ENCODE results near the gene PTGER2. TPM values are rescaled to one million over a fixed set of nuclear protein-coding genes. Genes with fewer than 3 reads are reported as not detected.

Gene PTGER2
- polyA plus RNA-seq, 1 of the 3 experiments (the other 2 are of a cell fraction) = 0.67 TPM

DNA sequence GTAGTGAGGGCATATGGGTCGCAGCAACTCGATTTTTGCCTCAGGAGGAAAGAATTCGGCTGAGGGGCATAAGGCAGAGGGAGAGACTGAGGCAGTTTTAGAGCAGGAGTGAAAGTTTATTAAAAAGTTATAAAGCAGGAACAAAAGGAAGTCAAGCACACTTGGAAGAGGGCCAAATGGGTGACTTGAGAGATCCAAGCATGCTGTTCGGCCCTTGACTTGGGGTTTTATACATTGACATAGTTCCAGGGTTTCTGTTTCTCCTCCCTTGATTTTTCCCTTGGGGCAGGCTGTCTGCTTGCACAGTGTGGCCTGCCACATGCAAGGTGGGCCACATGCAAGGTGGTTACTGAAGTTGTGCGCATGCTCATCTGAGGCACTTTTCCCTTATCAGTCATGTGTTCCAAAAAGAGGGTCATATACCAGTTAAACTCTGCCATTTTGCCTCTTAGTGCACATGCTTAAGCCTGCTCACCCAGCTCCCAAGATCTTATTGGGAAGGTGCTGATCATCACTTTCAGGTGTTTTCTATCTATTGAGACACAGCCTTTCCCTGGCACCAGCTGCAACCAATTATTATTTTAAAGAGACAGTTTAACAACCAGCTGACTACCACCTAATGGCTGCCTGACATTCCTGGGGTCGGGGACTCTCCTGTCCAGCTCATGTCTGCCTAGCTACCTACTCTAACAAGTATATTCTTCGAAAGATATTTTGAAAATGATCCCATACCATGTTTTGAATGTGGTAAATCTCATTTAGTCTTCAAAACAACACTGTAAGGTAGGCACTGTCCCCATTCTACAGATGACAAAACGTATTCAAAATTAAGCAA lies 19.9 kb downstream of the PTGER2 start:
- no peak overlapping the region; a peak in 1 of 4 replicates for H3K27ac ChIP-seq (ENCODE audit: low read depth in 2 of 2, low read length in 1 of 2)
- no peak overlapping the region for H3K9ac ChIP-seq
- H2AFZ ChIP-seq (ENCODE audit: low read depth) = no peak overlapping the region
- H3K79me2 ChIP-seq (ENCODE audit: insufficient read depth) = no peaks in the 10 kb centered on the region
- H4K20me1 ChIP-seq (ENCODE audit: insufficient read depth) = no peaks in the 10 kb centered on the region
- peaks cover under 1 to 12% of the 10 kb centered on the region in 2 experiments; a peak in 2 of 4 replicates for H3K4me1 ChIP-seq (ENCODE audit: control insufficient read depth in 1 of 2, insufficient read depth in 2 of 2, low read depth in 1 of 2, low read length in 1 of 2)
- WGBS (ENCODE audit: low lambda C conversion rate) = 84% methylated on average over 8 of the region's 8 CpGs
- no peak overlapping the region for H3K4me2 ChIP-seq
- H3K4me3 ChIP-seq (ENCODE audit: low read depth in 2 of 2, low read length in 1 of 2) = no peak overlapping the region
- CTCF ChIA-PET = interaction anchor here (1.2 kb wide), 1 partner anchor 127 kb away, joined by 4 read pairs; no protein-coding TSS in a partner anchor
- TF ChIP-seq TCF12 (IDR thresholded peaks at IDR 0.05) (peak; percentile 39; the same call in 1 of the 2 replicates), MEF2A (IDR thresholded peaks at IDR 0.05; ENCODE audit: borderline replicate concordance, low read depth) (no peak), RAD21 (IDR thresholded peaks at IDR 0.05; ENCODE audit: low read length) (no peak), FOSL2 (IDR thresholded peaks at IDR 0.05; ENCODE audit: borderline replicate concordance, low read depth) (no peak)
- POLR2A ChIA-PET = no interaction called here
- H3K9me3 ChIP-seq = no peaks in the 10 kb centered on the region
- no peaks in the 10 kb centered on the region for H3K36me3 ChIP-seq (replicated peaks in 1 of 2; ENCODE audit: control insufficient read depth in 1 of 2, insufficient read depth in 2 of 2, low read length in 1 of 2)
- no peaks in the 10 kb centered on the region for H3F3A ChIP-seq (replicated peaks; ENCODE audit: insufficient read depth)
- H3K9me2 ChIP-seq = no peaks in the 10 kb centered on the region
- no peaks in the 10 kb centered on the region for H3K27me3 ChIP-seq (ENCODE audit: insufficient read depth)
- no peak for DNase-seq

DNA sequence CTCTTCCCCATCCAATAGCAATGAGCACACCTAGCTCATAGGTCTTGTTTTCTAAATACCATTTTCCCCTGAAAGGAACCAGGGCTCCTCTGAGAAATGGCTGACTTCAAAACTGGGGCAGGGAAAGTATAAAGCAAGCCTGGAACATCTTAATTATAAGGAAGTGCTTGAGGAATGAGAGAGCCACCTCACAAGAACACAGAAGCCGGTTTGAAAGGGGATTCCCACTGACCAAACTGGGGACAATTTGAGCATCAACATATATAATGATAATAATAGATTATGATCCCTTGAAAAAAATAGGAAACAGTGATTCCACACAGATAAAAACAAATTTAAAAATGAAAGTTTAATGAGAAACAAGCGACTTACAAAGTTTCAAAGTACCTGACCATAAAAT lies 22.1 kb downstream of the PTGER2 start:
- Histone ChIP-seq H2AFZ (ENCODE audit: low read depth) (no peak overlapping the region), H3K4me1 (ENCODE audit: control insufficient read depth in 1 of 2, insufficient read depth in 2 of 2, low read depth in 1 of 2, low read length in 1 of 2) (peaks cover 0 to 12% of the 10 kb centered on the region in 2 experiments; a peak in 2 of 4 replicates), H3K27me3 (ENCODE audit: insufficient read depth) (no peaks in the 10 kb centered on the region), H3K79me2 (ENCODE audit: insufficient read depth) (no peaks in the 10 kb centered on the region), H4K20me1 (ENCODE audit: insufficient read depth) (no peaks in the 10 kb centered on the region), H3K9ac (no peak overlapping the region), H3F3A (replicated peaks; ENCODE audit: insufficient read depth) (no peaks in the 10 kb centered on the region), H3K36me3 (replicated peaks in 1 of 2; ENCODE audit: control insufficient read depth in 1 of 2, insufficient read depth in 2 of 2, low read length in 1 of 2) (no peaks in the 10 kb centered on the region), H3K4me3 (ENCODE audit: low read depth in 2 of 2, low read length in 1 of 2) (no peak overlapping the region), H3K9me2 (no peaks in the 10 kb centered on the region), H3K4me2 (no peak overlapping the region), H3K27ac (ENCODE audit: low read depth in 2 of 2, low read length in 1 of 2) (no peak overlapping the region), H3K9me3 (no peaks in the 10 kb centered on the region)
- no peak for DNase-seq
- WGBS (ENCODE audit: low lambda C conversion rate) = 62% methylated on average over 2 of the region's 2 CpGs
- ChIA-PET POLR2A (no interaction called here), CTCF (no interaction called here)
- TF ChIP-seq RXRA (IDR thresholded peaks at IDR 0.05; ENCODE audit: borderline replicate concordance, low read depth) (no peak), CHD2 (IDR thresholded peaks at IDR 0.05; ENCODE audit: low read length, partially characterized antibody) (no peak), REST (IDR thresholded peaks at IDR 0.05; ENCODE audit: low read depth, low read length) (no peak), JUND (IDR thresholded peaks at IDR 0.05) (no peak), FOXJ3 (CRISPR knock-in tag; IDR thresholded peaks at IDR 0.05) (no peak), NFIC (IDR thresholded peaks at IDR 0.05; ENCODE audit: borderline replicate concordance) (no peak), YY1 (IDR thresholded peaks at IDR 0.05; ENCODE audit: low read depth) (no peak), MAX (IDR thresholded peaks at IDR 0.05; ENCODE audit: low read depth) (no peak), GABPA (IDR thresholded peaks at IDR 0.05; ENCODE audit: low read depth) (no peak), GATA2 (CRISPR knock-in tag; IDR thresholded peaks at IDR 0.05) (no peak), EZH2phosphoT487 (IDR thresholded peaks at IDR 0.05; ENCODE audit: borderline replicate concordance, low read depth) (no peak), FOSL2 (IDR thresholded peaks at IDR 0.05; ENCODE audit: borderline replicate concordance, low read depth) (no peak)
- TF ChIP-seq, protein P1, sequence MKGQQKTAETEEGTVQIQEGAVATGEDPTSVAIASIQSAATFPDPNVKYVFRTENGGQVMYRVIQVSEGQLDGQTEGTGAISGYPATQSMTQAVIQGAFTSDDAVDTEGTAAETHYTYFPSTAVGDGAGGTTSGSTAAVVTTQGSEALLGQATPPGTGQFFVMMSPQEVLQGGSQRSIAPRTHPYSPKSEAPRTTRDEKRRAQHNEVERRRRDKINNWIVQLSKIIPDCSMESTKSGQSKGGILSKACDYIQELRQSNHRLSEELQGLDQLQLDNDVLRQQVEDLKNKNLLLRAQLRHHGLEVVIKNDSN (IDR thresholded peaks at IDR 0.05; ENCODE audit: borderline replicate concordance, low read depth) = no peak
- TF ChIP-seq, protein P2, sequence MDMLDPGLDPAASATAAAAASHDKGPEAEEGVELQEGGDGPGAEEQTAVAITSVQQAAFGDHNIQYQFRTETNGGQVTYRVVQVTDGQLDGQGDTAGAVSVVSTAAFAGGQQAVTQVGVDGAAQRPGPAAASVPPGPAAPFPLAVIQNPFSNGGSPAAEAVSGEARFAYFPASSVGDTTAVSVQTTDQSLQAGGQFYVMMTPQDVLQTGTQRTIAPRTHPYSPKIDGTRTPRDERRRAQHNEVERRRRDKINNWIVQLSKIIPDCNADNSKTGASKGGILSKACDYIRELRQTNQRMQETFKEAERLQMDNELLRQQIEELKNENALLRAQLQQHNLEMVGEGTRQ (IDR thresholded peaks at IDR 0.05; ENCODE audit: borderline replicate concordance, low read depth, low read length) = no peak
- TF ChIP-seq, protein P3, sequence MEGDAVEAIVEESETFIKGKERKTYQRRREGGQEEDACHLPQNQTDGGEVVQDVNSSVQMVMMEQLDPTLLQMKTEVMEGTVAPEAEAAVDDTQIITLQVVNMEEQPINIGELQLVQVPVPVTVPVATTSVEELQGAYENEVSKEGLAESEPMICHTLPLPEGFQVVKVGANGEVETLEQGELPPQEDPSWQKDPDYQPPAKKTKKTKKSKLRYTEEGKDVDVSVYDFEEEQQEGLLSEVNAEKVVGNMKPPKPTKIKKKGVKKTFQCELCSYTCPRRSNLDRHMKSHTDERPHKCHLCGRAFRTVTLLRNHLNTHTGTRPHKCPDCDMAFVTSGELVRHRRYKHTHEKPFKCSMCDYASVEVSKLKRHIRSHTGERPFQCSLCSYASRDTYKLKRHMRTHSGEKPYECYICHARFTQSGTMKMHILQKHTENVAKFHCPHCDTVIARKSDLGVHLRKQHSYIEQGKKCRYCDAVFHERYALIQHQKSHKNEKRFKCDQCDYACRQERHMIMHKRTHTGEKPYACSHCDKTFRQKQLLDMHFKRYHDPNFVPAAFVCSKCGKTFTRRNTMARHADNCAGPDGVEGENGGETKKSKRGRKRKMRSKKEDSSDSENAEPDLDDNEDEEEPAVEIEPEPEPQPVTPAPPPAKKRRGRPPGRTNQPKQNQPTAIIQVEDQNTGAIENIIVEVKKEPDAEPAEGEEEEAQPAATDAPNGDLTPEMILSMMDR (IDR thresholded peaks at IDR 0.05) = no peak

Measured in SK-N-SH (cell line).